OCI-LY1 (cell line): ENCODE results near the gene SFI1.

ENCODE experiments used
- CTCF ChIP-seq: fragments of 200-600 bp; sonication (generic), shearing (Covaris generic); IDR thresholded peaks from 2 replicates; pipeline ENCODE4 v1.5.1; 2017; ENCODE audit warnings: mild to moderate bottlenecking, antibody characterized with exemption, low read length, moderate library complexity, mixed read lengths
- EZH2 ChIP-seq: fragments of 200-600 bp; sonication (generic), shearing (Covaris generic); IDR thresholded peaks from 2 replicates; pipeline ENCODE4 v1.8.0; 2017; ENCODE audit warnings: borderline replicate concordance, mixed run types, mild to moderate bottlenecking, antibody characterized with exemption, low read length, moderate library complexity, mixed read lengths

GRCh38 chr22:31619611-31620300 lies 123.4 kb downstream of the SFI1 start:
- TF ChIP-seq CTCF (no peak), EZH2 (no peak)
